Caco-2 (cell line): ENCODE measurements around the gene PRKCB. TPM values are rescaled to one million over a fixed set of nuclear protein-coding genes. Genes with fewer than 3 reads are reported as not detected.

Experiments used
- BruUV-seq: library from RNA; stranded (reverse); fragments of 400-500 nt; replicated peaks from 2 replicates; lab custom pipeline; 2021; lab: Mats Ljungman, UMichigan
- CTCF ChIA-PET: fragments of 300-600 bp; sonication (Branson Sonifier 250); formaldehyde crosslinking; loops from one replicate; lab custom pipeline; 2022; ENCODE audit warnings: antibody characterized with exemption; lab: Charles Lee
- POLR2A ChIA-PET: fragments of 300-600 bp; sonication (Branson Sonifier 250); formaldehyde crosslinking; loops from one replicate; lab custom pipeline; 2022; ENCODE audit warnings: antibody characterized with exemption; lab: Charles Lee
- DNase-seq, 2 experiments: peaks; one replicate each; pipeline versions ENCODE4 v3.0.0 to v3.0.0-alpha.2; 2020 to 2022
- H3K27me3 ChIP-seq: replicated peaks from 2 replicates; pipeline ENCODE4 v1.6.0; 2011; ENCODE audit warnings: low read length; ENCODE audit not compliant: control insufficient read depth, insufficient read depth
- H3K36me3 ChIP-seq: 2 replicates; pipeline ENCODE4 v1.5.1; 2011; ENCODE audit warnings: low read length; ENCODE audit not compliant: control insufficient read depth, insufficient read depth
- H3K4me1 ChIP-seq: fragments of 250-450 bp; sonication (Bioruptor Pico); 2 replicates; pipeline ENCODE4 v1.5.1; 2020; ENCODE audit warnings: mild to moderate bottlenecking
- H3K4me3 ChIP-seq: 2 replicates; pipeline ENCODE4 v1.5.1; 2011; ENCODE audit warnings: low read depth, mild to moderate bottlenecking, control low read depth, low read length
- H3K9me3 ChIP-seq: fragments of 250-450 bp; sonication (Bioruptor Pico); 2 replicates; pipeline ENCODE4 v1.5.1; 2020; ENCODE audit warnings: mild to moderate bottlenecking, moderate library complexity
- H3K27ac Mint-ChIP-seq: one replicate; pipeline ENCODE4 v1.8.0; 2022; ENCODE audit warnings: mixed read lengths; ENCODE audit not compliant: unreplicated experiment
- H3K27me3 Mint-ChIP-seq: one replicate; pipeline ENCODE4 v1.8.0; 2022; ENCODE audit warnings: mixed read lengths; ENCODE audit not compliant: insufficient read depth, unreplicated experiment
- H3K36me3 Mint-ChIP-seq: one replicate; pipeline ENCODE4 v1.8.0; 2022; ENCODE audit warnings: mild to moderate bottlenecking, mixed read lengths; ENCODE audit not compliant: insufficient read depth, unreplicated experiment
- H3K4me1 Mint-ChIP-seq: one replicate; pipeline ENCODE4 v1.8.0; 2022; ENCODE audit warnings: low read depth, mixed read lengths; ENCODE audit not compliant: unreplicated experiment
- H3K4me3 Mint-ChIP-seq: one replicate; pipeline ENCODE4 v1.8.0; 2022; ENCODE audit warnings: mild to moderate bottlenecking, moderate library complexity, mixed read lengths; ENCODE audit not compliant: unreplicated experiment
- H3K9me3 Mint-ChIP-seq: one replicate; pipeline ENCODE4 v1.8.0; 2022; ENCODE audit warnings: mixed read lengths; ENCODE audit not compliant: unreplicated experiment
- intact Hi-C: fragments of 100-400 bp; cut with micrococcal nuclease; formaldehyde crosslinking; loops from one replicate; pipeline ENCODE4 v1.10.0; 2022; ENCODE audit not compliant: unreplicated experiment
- total RNA-seq: library from RNA; stranded (reverse); gene quantifications from 2 replicates; pipeline ENCODE4 v1.2.3, GENCODE V29; 2022
- TF ChIP-seq, protein P1 (sequence below), 2 experiments: fragments of 200-600 bp in 1 of 2; IDR thresholded peaks; 1 replicate in 1 of 2; 2 replicates in 1 of 2; pipeline versions ENCODE4 v1.5.1 to v1.8.0; 2011 to 2022; ENCODE audit warnings: antibody characterized with exemption in 1 of 2, control low read depth in 1 of 2, inconsistent platforms in 1 of 2, low read depth in 1 of 2, low read length in 1 of 2, mild to moderate bottlenecking in 1 of 2, moderate library complexity in 1 of 2; ENCODE audit not compliant: insufficient read depth in 1 of 2, severe bottlenecking in 1 of 2, unreplicated experiment in 1 of 2

PRKCB gene
- total RNA-seq, 1 experiment from 2014 or later = not detected

- TF ChIP-seq, protein P1, sequence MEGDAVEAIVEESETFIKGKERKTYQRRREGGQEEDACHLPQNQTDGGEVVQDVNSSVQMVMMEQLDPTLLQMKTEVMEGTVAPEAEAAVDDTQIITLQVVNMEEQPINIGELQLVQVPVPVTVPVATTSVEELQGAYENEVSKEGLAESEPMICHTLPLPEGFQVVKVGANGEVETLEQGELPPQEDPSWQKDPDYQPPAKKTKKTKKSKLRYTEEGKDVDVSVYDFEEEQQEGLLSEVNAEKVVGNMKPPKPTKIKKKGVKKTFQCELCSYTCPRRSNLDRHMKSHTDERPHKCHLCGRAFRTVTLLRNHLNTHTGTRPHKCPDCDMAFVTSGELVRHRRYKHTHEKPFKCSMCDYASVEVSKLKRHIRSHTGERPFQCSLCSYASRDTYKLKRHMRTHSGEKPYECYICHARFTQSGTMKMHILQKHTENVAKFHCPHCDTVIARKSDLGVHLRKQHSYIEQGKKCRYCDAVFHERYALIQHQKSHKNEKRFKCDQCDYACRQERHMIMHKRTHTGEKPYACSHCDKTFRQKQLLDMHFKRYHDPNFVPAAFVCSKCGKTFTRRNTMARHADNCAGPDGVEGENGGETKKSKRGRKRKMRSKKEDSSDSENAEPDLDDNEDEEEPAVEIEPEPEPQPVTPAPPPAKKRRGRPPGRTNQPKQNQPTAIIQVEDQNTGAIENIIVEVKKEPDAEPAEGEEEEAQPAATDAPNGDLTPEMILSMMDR (IDR thresholded peaks at IDR 0.05; ENCODE audit: insufficient read depth in 1 of 2, low read depth in 1 of 2, low read length in 1 of 2, severe bottlenecking in 1 of 2, unreplicated experiment in 1 of 2) = no peak
- CTCF ChIA-PET = no interaction called here
- Mint-ChIP-seq H3K4me3 (no peak overlapping the region), H3K36me3 (no peaks in the 10 kb centered on the region), H3K9me3 (peaks cover 15% of the 10 kb centered on the region), H3K27me3 (peaks cover 7% of the 10 kb centered on the region), H3K4me1 (no peaks in the 10 kb centered on the region), H3K27ac (no peak overlapping the region)
- no peak for DNase-seq
- POLR2A ChIA-PET = no interaction called here
- intact Hi-C loops = no loop called here
- Histone ChIP-seq H3K9me3 (no peaks in the 10 kb centered on the region), H3K4me3 (no peak overlapping the region), H3K36me3 (no peaks in the 10 kb centered on the region), H3K4me1 (no peaks in the 10 kb centered on the region), H3K27me3 (no peaks in the 10 kb centered on the region)
- no TSS peak for BruUV-seq
Measured at GRCh38 chr16:23829454-23829853, 6.3 kb upstream of the PRKCB start.

- Histone ChIP-seq H3K4me1 (no peaks in the 10 kb centered on the region), H3K36me3 (no peaks in the 10 kb centered on the region), H3K4me3 (no peak overlapping the region), H3K27me3 (no peaks in the 10 kb centered on the region), H3K9me3 (no peaks in the 10 kb centered on the region)
- no TSS peak for BruUV-seq
- ChIA-PET CTCF (no interaction called here), POLR2A (no interaction called here)
- TF ChIP-seq, protein P1 (IDR thresholded peaks at IDR 0.05; ENCODE audit: insufficient read depth in 1 of 2, low read depth in 1 of 2, low read length in 1 of 2, severe bottlenecking in 1 of 2, unreplicated experiment in 1 of 2) = no peak
- intact Hi-C loops = no loop called here
- no peaks in the 10 kb centered on the region for H3K4me1 Mint-ChIP-seq
- H3K27me3 Mint-ChIP-seq = peaks cover 9% of the 10 kb centered on the region
- H3K4me3 Mint-ChIP-seq = no peak overlapping the region
- peaks cover 15% of the 10 kb centered on the region for H3K9me3 Mint-ChIP-seq
- H3K27ac Mint-ChIP-seq = no peak overlapping the region
- no peaks in the 10 kb centered on the region for H3K36me3 Mint-ChIP-seq
- no peak for DNase-seq
Measured at GRCh38 chr16:23830276-23830675, 5.5 kb upstream of the PRKCB start.

DNA sequence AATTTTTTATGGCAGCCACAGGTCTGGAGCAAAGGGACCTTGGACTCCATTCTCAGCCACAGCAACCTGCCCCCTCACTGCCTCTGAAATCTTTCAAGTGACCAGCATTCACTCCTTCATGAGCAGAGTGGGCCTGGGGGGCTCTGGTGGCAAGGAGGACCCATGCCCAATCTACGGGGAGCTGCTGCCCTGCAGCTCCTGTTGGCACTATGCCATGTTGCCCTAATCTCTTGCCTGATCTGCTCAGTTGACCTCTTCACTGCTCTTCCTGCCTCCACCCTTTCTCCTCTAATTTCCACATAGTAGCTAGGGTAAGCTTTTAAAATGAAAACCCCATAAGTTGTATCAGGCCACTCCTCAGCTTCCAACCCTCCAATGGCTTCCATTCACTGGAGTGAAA lies 2.9 kb upstream of the PRKCB start:
- no TSS peak for BruUV-seq
- H3K27me3 Mint-ChIP-seq = peaks cover 18% of the 10 kb centered on the region
- no peak for DNase-seq
- Histone ChIP-seq H3K36me3 (no peaks in the 10 kb centered on the region), H3K4me1 (no peaks in the 10 kb centered on the region), H3K27me3 (no peaks in the 10 kb centered on the region), H3K9me3 (no peaks in the 10 kb centered on the region), H3K4me3 (no peak overlapping the region)
- H3K9me3 Mint-ChIP-seq = peaks cover 15% of the 10 kb centered on the region
- ChIA-PET CTCF (no interaction called here), POLR2A (no interaction called here)
- peaks cover 7% of the 10 kb centered on the region for H3K4me1 Mint-ChIP-seq
- no peaks in the 10 kb centered on the region for H3K36me3 Mint-ChIP-seq
- intact Hi-C loops = no loop called here
- no peak overlapping the region for H3K27ac Mint-ChIP-seq
- TF ChIP-seq, protein P1 (IDR thresholded peaks at IDR 0.05; ENCODE audit: insufficient read depth in 1 of 2, low read depth in 1 of 2, low read length in 1 of 2, severe bottlenecking in 1 of 2, unreplicated experiment in 1 of 2) = no peak
- no peak overlapping the region for H3K4me3 Mint-ChIP-seq
